ENCODE measurements around the gene POLR2C. TPM values are rescaled to one million over a fixed set of nuclear protein-coding genes. Genes with fewer than 3 reads are reported as not detected.

The POLR2C gene
- total RNA-seq, 2 donors from 2014 or later: 55.7 to 56.0 TPM

DNA sequence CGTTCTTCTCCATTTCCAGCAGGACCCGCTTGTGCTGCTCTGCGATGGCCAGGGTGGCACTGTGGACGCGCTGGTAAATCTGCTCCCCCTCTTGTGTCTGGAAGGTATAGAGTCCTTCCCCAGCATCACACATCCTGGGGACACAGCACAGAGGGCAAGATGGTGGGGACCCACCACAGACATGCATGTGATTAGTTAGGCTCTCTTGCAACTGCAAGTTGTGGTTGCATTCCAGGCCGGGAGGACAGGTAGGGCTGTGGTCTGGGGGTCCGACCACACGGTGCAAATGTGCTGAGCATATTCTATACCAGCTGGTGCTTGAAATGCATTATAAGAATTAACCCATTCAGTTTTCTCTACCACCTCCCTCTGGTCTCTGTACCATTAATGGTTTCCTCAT lies 11.4 kb downstream of the POLR2C start:
- no peak overlapping the region for H3K9ac ChIP-seq (ENCODE audit: low read depth in 2 of 2, low read length in 2 of 2)
- intact Hi-C loops (cut with DNase I): no loop called here
- H3K9me3 ChIP-seq: no peaks in the 10 kb centered on the region
- H3K36me3 ChIP-seq: peaks cover 9% of the 10 kb centered on the region
- H3K27me3 ChIP-seq: no peaks in the 10 kb centered on the region
- no peak overlapping the region for H3K4me3 ChIP-seq
- H3K4me1 ChIP-seq: peaks cover 16% of the 10 kb centered on the region
- TF ChIP-seq, protein P1, sequence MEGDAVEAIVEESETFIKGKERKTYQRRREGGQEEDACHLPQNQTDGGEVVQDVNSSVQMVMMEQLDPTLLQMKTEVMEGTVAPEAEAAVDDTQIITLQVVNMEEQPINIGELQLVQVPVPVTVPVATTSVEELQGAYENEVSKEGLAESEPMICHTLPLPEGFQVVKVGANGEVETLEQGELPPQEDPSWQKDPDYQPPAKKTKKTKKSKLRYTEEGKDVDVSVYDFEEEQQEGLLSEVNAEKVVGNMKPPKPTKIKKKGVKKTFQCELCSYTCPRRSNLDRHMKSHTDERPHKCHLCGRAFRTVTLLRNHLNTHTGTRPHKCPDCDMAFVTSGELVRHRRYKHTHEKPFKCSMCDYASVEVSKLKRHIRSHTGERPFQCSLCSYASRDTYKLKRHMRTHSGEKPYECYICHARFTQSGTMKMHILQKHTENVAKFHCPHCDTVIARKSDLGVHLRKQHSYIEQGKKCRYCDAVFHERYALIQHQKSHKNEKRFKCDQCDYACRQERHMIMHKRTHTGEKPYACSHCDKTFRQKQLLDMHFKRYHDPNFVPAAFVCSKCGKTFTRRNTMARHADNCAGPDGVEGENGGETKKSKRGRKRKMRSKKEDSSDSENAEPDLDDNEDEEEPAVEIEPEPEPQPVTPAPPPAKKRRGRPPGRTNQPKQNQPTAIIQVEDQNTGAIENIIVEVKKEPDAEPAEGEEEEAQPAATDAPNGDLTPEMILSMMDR (IDR thresholded peaks at IDR 0.05): no peak
- no peak for DNase-seq
- H3K27ac ChIP-seq: no peak overlapping the region

DNA sequence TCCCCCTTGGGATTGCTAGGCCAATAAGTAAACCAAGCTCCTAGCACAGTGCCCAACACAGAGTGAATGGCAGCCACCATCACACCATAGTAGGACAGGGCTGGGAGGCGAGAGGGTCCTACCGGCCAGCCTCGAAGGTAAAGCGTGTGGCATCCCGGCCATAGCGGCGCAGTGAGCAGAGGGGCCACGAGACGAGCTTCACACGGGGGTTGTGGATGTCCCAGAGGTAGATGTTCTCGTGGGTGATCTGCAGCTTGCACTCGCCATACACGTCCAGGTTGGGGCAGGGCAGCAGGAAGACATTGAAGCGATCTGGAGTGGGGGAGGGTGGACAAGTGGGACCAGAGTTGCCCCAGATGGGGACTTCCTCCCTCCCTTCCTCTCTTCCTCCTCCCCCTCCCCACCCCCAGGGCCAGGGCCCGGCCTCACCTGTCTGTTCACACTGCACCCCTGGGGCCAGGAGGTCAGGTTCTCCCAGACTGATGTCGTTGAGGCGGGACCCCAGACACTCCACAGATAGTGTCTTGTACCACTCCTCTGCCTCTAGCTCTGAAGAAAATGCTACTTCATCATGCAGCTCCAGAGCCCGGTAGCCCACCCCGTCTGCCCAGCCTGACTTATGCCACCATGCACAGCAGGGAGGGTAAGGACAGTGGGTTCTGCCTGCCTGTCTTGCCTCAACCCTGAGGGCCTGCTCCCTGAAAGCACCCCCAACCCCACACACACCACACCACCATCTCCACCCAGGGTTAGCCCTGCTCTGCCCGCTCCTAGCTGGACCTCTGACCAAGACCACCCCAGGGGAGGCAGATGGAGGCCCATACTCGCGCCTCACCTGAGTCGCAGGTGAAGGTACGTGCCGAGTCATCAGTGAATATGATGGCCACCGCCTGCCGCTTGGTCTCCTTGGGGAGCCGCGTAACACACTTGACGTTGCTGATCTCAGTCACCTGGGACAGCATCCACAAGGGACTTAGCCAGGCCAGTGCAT lies 12.5 kb downstream of the POLR2C start:
- H3K4me1 ChIP-seq: peaks cover 17% of the 10 kb centered on the region
- TF ChIP-seq, protein P1 (IDR thresholded peaks at IDR 0.05): no peak
- H3K36me3 ChIP-seq: no peaks in the 10 kb centered on the region
- DNase-seq: no peak
- H3K9me3 ChIP-seq: no peaks in the 10 kb centered on the region
- no peak overlapping the region for H3K4me3 ChIP-seq
- H3K27me3 ChIP-seq: no peaks in the 10 kb centered on the region
- no peak overlapping the region for H3K27ac ChIP-seq
- intact Hi-C loops (cut with DNase I): no loop called here
- no peak overlapping the region for H3K9ac ChIP-seq (ENCODE audit: low read depth in 2 of 2, low read length in 2 of 2)

DNA sequence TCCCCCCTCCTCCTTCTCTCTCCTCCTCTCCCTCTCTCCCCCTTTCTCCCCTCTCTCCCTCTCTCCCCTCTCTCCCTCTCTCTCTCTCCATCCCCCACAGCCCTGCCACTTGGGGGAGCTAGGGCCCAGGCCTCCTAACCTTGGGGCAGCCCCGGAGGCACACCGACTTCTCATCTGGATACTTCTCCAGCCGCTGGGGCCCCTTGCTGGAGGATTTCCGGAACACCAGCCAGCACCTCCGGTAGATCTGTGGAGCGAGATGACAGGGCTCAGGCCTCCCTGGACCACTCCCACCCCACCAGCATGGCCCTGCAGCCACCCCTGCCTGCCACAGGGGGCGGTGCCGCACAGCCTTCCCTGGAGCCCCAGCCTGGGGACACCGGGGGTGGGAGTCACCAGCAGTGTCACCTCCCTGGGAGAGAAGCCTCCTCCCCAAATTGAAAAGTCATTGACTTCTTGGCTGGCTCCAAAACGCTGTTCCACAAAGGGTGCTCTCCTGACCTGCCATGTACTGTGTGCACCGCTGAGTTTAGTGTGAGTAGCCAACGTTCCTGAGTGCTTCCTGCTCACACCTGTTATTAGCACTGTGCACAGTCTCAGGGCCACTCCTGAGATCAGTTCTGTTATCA lies 13.3 kb downstream of the POLR2C start:
- intact Hi-C loops (cut with DNase I): no loop called here
- Histone ChIP-seq H3K4me1 (peaks cover 14% of the 10 kb centered on the region), H3K27ac (no peak overlapping the region)

DNA sequence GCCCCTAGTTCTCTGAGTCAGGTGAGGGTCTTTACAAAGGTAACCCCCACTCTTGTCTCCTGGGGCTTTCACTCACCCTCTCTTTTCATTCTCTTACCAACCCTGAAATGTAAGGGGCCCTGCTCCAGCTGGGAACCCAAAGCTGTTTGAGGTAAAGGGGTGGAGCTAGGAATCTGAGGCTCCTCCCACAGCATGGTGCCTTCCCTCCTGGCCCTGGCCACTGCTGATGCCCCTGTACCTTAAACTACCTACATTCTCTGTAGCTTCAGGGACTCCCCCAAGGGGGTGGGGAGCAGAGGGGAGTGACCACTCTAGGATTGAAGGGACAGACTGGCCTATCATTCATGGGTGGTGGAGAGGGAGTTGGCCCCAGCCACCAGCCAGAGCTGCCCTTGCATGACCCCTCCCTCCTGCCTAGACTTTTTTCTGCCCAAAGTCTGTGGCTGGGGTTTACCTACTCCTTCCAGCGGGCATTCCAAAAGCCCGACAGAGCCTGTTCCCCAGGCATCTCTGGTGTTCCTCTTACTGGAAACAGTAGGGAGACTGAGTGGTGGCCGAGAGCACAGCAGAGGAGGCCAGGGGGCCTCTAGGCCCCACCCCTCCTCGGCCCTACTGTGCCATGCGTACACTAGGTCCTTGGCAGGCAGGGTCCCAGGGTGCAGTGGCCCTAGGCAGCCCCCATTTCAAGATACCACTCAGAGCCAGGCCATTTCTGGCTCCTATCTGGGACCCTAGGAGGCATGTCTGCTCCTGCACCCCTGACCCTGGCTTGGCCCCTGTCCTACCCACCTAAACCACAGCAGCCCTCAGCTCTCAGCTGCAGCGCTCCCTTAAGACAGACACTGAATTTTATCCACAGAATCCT lies 14.3 kb downstream of the POLR2C start:
- Histone ChIP-seq H3K9me3 (no peaks in the 10 kb centered on the region), H3K27me3 (no peaks in the 10 kb centered on the region), H3K9ac (ENCODE audit: low read depth in 2 of 2, low read length in 2 of 2) (peak overlapping the region in 1 of 2 donors; percentile 12), H3K36me3 (no peaks in the 10 kb centered on the region), H3K4me1 (peaks cover 10% of the 10 kb centered on the region), H3K27ac (no peak overlapping the region), H3K4me3 (no peak overlapping the region)
- intact Hi-C loops (cut with DNase I): no loop called here
- no peak for DNase-seq
- TF ChIP-seq, protein P1 (IDR thresholded peaks at IDR 0.05): no peak

More for the DNA sequence above, 13.3 kb downstream of the POLR2C start:
- no peaks in the 10 kb centered on the region for H3K9me3 ChIP-seq
- H3K27me3 ChIP-seq: no peaks in the 10 kb centered on the region
- H3K9ac ChIP-seq (ENCODE audit: low read depth in 2 of 2, low read length in 2 of 2): no peak overlapping the region
- no peak overlapping the region for H3K4me3 ChIP-seq
- no peaks in the 10 kb centered on the region for H3K36me3 ChIP-seq
- no peak for DNase-seq
- TF ChIP-seq, protein P1 (IDR thresholded peaks at IDR 0.05): no peak

Data from colonic mucosa (tissue), 4 donors.